ENCODE data around the gene PDE8A.

GRCh38 chr15:85141726-85142125, 160.1 kb downstream of the PDE8A start:
- TF ChIP-seq GATA2 (IDR thresholded peaks at IDR 0.05; ENCODE audit: low read depth, low read length) (no peak), GATA3 (IDR thresholded peaks at IDR 0.05; ENCODE audit: low read depth, low read length) (no peak)
